Measurements from ENCODE around the gene POTEF.
"Not testable (repeated sequence)": the region's sequence is repeated elsewhere in the genome, so short reads cannot be mapped to it uniquely, and the experiment has no call there.

POTEF gene

DNA sequence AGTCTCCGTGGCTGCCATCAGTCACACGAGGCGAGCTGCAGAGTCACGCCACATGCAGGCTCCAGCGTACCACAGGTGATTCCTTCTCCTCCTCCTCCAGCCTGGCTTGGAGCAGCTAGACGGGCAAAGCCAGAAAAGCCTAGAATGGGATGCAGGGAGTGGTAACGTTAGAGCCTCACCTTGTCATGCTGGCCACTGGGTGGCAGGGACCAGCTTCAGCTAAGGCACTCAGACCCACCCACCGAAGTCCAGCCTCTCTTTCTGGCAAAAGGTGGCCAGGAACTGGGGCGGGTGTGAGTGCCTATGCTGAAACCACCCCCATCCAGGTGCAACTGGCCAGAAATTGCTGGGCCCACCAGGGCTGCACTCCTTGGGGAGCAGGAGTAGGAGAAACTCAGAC, 1.3 kb downstream of the POTEF start:
- not testable (repeated sequence) for DNase-seq

DNA sequence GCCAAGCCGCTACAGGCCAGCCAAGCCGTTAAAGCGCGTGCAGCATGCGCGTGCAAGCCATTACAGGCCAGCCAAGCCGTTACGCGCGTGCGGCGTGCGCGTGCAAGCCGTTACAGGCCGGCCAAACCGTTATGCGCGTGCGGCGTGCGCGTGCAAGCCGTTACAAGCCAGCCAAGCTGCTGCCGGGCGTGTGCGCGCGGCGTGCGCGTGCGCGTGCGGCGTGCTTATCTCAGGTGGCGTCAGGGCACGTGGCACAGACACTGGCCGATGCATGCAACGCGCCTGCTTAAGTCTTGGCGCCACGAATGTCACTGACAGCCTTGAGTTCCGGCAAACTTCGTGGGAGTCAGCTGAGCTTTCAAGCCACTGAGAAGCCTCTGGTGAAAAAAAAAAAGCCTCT, 8.1 kb downstream of the POTEF start:
- not testable (repeated sequence) for DNase-seq

DNA sequence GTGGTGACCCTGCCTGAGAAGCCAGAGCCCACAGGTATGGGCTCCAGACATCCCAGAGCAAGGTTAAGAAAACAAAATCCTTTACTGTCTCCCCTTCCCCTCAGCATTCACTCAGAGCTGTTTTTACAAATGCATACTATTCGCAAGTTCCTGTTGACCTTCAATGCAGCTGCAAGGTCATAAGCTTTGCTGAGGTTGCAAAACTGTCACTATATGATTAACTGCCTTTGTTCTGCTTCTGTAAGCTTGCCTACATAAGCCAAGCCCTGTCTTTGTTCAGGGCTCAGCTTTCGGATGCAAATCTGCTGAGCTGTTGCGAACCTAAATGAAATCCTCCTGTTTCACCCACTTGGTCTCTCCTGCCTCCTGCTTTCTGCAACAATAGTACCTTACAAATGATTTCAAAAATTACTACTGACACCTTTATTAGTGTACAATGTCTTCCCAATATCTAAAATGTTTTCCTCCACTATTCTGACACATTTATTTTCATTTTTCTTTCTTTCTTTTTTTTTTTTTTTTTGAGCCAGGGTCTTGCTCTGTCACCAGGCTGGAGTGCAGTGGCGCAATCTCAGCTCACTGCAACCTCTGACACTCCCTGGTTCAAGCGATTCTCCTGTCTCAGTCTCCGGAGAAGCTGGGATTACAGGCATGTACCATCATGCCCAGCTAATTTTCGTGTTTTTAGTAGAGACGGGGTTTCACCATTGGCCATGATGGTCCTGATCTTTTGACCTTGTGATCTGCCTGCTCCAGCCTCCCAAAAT, 26.2 kb downstream of the POTEF start:
- DNase-seq, result not testable (repeated sequence)

DNA sequence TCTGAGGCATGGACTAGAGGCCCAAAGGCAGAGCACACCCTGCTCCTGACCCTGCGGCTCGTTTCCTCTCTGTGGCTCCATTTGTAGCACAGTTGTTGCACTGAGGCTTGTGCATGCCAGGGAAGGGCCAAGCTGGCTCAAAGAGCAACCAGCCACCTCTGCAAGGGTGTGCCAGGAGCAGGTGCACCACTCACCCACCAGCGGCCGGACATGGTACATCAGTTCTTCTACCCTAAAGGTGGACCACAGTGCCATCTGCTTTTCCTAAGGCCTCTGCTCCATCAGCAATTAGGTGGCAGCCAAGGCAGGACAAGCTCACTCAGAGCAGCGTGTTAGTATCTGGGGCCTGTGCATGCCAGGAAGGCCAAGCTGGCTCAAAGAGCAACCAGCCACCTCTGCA, 66.4 kb downstream of the POTEF start:
- not testable (repeated sequence) for DNase-seq

DNA sequence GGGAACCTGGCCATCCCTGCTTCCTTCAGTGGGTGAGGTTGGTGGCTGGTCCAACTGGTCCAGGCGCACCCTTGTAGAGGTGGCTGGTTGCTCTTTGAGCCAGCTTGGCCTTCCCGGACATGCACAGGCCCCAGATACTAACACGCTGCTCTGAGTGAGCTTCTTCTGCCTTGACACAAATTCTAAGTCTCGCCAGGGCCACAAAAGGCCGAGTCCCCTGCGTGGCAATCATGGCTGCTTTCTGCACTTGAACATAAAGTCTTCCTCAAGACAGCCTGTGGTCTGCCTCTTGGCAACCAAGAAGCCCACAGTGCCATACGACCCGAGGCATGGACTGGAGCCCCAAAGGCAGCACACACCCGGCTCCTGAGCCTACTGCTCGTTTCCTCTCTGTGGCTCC, 69.0 kb downstream of the POTEF start:
- not testable (repeated sequence) for DNase-seq

DNA sequence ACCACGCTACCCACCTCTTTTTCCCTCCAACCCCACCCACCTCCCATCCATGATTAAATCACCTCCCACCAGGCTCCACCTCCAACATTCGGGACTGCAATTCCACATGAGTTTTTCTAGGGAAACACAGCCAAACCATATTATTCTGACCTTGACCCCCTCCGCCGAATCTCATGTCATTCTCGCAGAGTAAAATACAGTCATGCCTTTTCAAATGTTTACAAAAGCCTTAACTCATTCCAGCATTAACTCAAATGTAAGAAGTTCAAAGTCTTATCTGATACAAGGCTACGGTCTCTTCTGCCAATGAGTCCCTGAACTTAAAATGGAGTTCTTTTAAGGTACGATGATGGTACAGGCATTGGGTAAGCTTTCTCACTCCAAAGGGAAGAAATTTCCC, 72.7 kb downstream of the POTEF start:
- not testable (repeated sequence) for DNase-seq

DNA sequence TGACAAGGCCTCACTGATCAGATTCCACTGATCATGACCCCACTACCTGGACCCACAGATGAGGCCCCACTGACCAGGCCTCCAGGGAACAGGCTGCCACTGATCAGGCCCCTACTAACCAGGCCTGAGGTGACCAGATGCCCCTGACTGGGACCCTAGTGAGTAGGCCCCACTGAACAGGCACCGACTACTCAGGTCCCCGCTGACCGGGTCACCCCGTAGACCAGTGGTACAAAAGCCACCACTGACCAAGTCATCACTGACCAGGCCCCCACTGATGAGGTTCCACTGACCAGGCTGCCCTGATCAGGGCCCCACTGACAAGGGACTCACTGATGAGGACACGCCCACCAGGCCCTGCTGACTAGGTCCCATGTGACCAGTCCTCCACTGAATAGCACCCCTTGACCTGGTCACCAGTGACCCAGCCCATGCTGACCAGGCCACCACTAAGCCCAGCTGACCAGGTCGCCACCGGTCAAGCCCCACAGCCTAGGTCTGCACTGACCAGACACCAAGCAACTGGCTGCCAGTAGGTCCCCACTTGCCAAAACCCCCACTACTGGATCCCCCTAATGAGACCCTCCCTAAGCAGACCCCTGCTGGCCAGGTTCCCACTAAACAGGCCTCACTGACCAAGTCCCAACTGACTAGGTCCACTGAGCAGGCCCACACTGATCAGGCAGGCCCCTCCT, 75.7 kb downstream of the POTEF start:
- not testable (repeated sequence) for DNase-seq

DNA sequence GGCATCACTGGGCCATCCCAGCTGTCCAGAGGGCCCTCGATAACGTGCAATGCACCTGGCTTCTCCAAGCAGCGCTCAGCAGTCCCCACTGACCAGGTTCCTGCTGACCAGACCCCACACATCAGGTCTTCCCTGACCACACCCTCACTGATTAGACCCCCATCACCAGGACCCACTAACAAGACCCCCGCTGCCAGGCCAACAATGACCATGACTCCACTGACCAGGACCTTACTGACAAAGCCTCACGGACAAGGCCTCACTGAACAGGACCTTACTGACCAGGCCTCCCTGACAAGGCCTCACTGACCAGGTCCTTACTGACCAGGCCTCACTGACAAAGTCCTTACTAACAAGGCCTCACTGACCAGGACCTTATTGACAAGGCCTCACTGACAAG, 76.6 kb downstream of the POTEF start:
- not testable (repeated sequence) for DNase-seq

DNA sequence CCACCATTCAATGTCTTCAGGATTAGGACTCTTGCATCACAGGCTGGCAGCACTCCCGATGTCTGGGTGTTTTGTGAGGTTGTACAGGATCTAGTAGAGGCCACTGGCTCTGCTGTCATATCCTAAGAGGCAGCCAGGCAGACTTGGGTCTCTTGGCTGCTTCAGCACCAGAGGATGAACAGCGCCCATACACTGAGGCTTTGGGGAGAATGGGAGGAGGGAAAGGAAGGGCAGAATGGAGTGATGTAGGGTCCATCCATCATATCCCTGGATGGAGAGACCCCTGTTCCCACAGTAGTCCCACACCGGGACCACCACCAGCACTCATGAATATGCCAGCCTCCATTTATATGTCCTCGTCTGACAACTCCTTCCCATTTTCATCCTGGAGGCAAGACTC, 80.6 kb downstream of the POTEF start:
- not testable (repeated sequence) for DNase-seq

DNA sequence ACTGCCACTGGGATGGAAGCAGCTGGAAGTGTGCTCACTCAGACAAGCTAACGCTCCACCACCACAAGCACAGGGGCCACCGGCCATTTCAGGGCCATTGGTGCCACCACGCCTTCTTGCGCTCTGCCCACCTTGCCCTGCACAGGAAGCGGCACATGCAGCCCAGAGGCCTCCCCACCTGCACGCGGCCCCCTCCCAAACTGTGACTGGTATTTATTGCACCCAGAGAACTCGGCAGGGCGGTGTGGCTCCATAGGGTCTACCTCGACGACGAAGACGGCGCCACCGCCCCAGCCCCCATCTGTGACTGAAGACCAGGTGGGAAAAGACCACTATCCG, 90.8 kb downstream of the POTEF start:
- DNase-seq, result not testable (repeated sequence)

DNA sequence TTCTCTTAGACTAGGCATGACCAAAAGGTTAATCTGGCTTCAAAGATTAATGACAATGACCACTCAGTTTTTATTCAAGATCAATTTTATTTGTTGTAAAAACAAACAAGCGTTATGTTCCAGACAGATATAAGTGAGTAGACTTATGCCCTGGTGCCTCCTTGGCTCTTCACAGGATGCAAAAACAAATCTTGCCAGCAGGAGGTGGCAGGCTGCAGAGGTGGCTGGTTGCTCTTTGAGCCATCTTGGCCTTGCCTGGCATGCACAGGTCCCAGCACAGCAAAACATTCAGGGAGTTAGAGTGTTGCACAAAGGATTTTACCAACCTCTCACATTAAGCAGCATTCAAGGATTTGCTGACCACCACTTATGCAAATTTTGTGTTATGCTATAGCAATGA, 103.1 kb downstream of the POTEF start:
- DNase-seq, result not testable (repeated sequence)

Measured in stimulated activated CD4-positive, alpha-beta T cell treated with anti-CD3 and anti-CD28 coated beads, Interleukin-4, amount 100 ng/mL, for 4 hours (primary cell).